HG03565 (cell line): Measurements from ENCODE around the gene C2CD2.
"Not testable (repeated sequence)": the region's sequence is repeated elsewhere in the genome, so short reads cannot be mapped to it uniquely, and the experiment has no call there.

Experiments
- ATAC-seq: cut with Tn5 transposase; IDR thresholded peaks from one replicate; pipeline ENCODE4 v1.9.1; 2021; ENCODE audit warnings: mild to moderate bottlenecking, moderate library complexity; ENCODE audit not compliant: unreplicated experiment

C2CD2 gene

DNA sequence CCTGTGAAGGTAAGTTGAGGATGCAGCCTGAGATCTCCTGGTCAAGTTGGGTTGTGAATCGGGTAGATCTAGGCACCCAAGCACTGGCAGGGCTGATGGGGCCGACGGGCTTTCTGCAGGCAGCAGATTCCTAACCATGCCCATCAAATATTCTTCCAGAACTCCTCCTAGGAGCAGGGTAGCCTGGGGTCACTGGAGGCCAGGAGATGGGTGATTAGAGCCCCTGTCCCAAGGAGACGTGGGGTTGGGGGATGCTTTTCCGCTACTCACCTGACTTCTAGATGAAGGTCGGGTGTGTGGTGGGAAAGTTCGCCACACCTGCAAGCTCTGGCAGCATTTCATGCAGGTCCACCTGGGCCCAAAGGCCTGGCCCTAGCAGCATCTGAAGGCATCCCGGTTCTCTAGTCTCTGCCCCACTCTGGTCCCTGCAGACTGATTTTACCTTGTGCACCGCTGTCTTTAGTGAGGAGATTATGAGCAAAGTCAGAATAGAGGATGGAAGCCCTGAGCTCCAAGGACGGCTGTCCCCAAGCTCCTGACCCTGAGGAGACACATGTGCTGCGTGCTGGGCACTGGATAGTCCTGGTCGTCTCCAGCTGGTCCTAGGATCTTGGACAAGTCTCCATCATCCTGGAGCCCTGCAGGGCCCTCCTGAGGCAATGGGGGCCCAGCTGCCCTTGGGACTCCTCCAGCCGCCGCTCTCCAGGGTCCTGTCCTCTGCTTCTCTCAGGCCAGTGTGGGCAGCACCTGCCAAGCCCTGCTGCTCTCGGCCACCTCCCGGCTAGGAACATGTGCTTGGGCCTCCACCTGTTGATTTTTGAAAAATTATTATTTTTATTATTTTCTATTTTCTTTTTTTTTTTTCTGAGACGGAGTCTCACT, 21.8 kb upstream of the C2CD2 start:
- no peak for ATAC-seq

DNA sequence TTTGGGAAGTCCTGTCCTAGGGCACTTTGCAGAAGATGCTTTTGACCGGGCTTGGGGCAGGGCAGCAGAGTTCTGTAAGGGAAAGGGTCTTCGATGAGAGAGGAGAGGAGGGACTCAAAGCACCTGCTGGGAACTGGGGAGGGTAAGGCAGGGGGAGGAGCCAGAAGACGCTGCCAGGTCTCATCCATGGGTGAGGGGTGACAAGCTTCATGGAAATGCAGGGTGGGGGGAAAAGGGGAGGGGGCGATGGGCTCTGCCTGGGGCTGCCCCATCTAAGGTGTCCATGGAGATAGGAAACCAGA, 20.9 kb upstream of the C2CD2 start:
- ATAC-seq: no peak

DNA sequence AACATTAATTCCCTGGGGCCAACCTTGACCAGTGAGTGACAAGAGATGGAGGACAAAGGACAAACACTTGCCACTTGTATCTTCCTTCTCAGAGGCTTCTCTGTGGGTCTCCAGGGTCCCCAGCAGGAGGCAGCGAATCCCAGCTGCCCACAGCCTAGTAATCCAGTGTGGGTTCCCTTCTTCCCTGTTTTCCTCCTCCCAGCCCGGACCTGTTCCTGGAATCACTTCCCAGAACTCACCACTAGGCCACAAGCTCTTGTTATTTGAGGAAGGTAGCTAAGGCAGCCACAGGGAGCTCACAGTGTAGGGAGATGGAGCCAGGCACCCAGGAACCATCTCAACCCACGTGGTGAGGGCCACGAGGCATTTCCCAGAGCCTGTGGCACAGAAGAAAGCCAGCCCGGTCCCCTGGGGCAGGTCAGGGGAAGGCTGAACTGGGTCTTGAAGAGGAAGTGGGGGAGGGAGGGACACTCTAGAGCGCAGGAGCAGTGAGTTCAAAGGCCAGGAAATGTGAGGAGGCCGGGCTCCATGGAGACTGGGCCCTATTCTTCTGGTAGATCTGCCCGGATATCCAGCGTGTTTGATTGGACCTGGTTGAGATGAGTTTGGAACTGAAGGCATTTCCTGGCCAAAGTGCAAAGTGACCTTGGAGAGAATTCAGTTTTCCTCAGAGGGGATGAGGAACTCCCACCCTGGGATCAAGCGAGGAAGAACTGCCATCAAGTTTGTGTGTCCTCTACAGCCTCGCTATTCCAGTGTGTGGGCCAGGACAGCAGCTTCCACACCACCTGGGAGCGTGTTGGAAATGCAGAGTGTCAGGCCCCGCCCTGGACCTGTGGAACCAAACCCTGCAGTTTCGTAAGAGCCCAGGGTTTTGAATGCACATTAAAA, 20.3 kb upstream of the C2CD2 start:
- ATAC-seq: no peak

DNA sequence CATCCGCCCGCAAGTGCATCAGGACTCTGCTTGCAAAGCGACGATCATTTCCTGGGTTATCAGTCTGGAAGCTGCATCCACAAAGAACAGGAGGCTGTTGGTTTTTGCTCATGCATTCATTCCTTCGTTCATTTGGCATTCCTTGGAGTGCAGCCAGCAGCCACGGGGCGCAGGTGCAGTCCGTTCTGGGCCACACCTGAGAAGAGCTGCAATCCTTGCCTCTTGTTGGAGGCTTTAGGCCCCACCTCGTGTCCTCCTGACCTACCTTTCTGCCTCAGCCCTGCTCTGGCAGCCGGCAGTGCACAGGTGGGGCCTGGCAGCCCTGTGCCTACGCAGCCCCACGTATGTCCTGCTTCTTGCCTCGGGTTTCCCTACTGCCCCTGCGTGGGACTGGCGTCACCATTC, 19.6 kb upstream of the C2CD2 start:
- no peak for ATAC-seq

DNA sequence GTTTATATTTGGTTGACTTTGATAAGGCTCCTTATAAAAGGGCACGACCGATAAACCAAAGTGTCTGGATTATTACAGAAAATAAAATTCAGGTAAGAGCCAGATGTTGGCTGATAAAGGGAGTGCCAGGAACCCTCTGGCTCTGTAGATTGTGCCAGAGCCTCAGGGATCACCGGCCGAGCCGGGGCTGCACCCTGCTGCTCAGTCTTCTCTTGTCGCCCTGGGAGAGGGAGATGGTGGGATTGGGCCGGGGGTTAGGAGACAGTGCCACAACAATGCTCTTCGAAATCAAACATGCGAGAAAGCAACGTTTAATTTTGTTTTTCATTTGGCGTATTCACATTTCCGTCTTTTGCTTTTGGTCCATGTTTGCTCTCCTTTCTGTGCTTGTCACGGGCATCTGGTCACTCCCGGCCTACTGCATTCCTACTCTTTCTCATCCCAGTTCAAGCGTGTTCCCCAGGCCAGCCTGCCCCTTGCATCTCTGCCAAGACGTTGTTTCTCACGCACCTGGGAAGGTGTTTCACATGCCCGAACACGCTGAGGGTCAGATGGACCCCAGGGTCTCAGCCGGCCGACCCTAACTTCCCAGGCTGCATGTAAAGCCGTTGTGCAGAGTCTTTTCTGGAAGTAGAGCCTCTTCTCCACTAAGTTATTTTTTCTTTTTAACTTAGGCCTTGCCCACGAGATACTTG, 18.8 kb upstream of the C2CD2 start:
- no peak for ATAC-seq

DNA sequence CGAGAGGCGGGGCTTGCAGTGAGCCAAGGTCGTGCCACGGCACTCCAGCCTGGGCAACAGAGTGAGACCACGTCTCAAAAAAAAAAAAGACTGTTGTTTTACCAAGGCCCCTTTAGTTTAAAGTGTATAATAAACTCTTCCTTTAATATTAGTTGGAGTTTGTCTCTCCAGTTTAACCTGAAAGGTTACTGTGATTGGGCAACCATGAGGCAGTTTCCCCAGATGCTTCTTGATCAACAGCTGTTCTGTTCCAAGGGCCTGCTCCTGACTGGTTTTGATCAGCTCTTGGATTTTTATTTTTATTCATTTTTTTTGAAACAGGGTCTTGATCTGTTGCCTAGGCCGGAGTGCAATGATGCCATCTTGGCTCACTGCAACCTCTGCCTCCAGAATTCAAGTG, 18.1 kb upstream of the C2CD2 start:
- ATAC-seq: no peak

DNA sequence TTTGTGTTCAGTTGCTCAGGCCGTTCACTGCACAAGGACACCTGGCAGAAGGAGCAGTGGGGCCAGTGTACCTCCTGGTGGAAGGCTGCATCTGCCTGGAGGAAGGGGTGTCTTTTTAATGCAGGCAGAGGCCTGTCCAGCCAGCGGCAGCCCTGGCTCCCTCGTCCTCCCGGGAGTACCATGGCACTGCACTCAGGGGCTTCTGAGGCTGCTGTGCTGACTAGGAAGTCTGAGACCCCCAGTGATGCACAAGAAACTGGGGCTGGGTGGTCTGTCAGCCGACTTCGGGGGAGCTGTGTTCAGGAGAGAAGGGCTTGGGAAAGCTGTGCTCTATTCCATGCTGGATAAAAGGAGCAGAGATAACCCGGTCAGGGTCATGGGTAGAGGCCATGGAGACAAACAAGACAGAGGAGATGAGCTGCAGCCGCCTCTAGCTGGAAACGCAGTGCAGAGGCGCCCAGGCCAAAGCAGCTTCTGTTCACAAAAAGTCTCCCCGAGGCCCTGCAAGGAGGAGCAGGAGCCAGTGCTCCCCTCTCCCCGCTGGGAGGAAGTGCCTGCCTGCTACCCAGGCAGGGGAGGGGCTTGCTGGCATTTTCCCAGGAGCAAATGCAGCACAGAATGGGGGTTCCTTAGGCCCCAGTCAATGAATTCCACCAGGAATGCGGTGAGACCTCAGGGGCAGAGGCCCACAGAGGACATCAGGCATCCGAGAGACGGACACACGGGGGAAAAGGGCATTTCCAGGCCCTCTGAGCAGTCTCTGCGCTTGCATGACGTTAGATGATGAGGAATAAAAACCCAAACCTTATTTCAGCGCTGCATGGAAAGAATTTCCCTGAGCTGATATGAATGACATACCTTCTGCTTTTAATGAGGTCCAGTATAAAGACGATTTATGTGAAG, 17.2 kb upstream of the C2CD2 start:
- ATAC-seq: no peak

DNA sequence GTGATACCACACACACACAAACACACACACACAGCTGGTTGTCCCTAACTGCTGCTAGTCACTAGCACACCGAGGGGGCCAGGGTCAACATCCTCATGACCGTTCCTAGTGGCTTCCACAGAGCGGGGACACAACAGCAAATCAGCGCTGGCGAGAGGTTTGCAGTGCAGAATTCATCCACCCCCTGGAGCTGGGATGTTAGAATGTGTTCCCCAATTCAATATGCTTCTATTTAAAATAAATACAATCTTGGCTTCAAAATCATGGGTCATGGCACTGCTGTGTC, 16.2 kb upstream of the C2CD2 start:
- ATAC-seq: no peak

DNA sequence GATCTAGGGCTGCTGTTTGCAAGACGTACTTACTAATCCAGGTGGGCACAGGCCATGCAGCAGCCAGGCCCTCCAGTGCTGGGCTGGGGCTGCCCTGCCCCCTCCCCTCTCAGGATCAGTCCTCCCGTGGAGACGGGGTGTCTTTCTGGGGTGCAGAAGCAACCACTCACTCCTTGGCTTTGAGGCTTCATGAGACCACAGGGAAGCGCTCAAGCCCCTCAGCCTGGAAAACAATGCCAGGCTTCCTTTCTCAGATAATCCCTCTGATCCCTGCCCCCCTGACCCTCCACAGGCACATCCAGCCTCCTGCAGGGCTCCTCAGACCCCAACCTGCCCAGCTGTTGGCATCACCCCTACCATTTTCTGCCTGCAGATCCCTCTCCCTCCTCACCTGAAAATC, 13.9 kb upstream of the C2CD2 start:
- ATAC-seq: no peak

DNA sequence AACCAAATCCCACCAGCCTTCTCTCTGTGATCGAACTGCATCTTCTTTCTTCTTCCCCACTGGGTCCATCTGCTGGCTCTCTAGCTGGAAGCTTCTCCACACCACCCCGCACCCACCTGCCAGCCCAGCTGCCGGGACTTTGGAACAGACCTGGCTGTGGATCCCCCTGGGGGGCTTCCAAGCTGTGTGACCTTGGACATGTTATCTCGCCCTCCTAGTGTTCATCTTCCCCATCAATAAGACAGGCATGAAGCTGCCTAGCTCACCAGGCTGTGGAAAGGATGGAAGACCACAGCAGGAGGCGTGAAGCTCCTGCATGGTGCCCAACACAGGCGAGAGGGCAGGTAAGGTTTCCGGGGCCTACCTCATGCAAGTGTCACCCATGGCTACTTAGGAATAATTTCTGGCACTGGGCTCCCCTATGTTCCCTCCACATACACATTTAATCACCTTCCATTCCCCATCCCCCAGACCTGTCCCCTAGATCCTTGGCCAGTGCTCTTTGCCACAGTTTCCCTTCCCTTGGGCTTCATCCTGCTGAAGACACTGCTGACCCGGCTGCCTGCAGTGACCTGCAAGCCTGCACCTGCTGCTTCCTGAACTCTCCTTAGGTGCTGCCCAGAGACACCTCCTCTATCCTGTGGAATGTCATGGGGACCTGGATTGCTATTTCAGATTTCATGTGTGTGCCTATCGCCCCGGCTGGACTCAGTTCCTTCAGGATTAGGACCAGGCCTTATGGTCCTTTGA, 13.2 kb upstream of the C2CD2 start:
- no peak for ATAC-seq

DNA sequence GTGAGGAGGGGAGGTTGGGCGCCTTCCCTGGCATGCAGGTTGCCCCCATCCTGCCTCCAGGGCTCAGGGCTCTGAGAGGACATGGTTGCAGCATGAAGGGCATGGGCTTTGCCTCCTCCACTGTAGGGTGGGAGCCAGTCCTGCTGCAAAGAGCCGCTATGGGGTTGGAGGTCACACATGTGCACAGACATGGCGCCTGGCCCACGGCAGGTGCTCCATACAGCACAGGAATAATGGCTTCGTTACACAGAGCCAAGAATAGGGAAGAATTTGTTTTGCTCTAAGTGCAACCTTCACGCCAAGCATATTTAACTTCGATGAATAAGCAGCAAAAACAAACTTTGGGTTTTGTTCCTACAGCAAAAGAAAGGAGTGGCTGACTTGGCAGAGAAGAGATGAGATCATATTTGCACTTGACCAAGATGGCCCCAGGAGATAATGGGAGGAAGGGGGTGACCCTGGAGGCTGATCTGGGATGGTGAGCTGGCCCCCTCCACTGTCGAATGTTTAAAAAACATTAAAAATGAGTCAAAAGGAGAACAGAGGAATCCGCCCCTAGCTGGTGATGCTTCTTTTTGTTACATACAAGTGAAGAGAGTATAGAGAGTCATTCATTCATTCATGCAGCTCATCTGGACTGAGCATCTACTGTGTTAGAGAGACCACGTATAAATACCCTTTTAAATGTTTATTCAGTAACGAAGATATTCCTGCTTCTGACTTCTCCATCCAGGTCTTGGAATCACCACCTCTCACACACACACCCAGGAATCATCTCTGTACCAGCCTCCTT, 12.4 kb upstream of the C2CD2 start:
- ATAC-seq: no peak

DNA sequence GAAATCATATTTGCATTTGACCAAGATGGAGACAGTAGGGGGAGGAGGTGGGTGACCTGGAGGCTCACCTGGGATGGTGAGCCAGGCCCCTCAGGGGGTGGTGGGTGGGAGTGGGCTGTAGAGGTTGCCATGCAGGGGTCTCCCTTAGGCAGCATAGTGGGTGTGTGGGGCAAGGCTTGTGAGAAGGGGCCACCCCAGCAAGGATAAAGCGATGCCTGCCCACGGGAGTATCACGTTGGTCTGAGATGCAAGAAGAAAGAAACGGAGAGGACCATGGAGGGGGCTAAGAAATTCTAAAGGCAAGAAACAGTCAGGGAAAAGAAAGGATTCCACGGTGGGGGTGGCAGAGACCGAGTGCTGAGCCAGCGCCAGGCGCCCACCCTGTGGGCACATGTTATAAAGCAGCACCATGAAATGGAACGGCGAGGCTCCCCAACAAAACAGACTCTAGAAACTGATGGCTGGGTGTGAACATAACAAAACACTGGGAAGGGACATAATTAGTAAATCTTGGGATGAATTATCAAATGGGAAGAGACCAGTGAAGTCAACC, 11.7 kb upstream of the C2CD2 start:
- no peak for ATAC-seq

DNA sequence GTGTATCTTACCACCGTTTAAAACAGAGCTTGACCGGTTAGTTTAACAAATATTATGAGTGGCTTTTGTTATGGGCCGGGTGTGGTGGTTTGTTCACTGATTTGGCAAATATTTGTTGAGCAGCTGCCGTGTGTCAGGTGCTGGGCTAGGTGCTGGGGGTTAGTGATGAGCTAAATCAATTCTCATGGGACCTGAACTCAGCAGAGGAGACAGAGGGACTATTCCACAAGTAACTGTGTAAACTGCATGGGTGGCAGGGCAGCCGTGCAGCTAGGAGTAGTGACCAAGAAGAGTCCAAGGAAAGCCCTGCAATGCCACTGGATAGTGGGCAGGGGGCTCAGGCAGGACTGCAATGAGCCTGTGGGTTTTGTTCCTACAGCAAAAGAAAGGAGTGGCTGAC, 11.2 kb upstream of the C2CD2 start:
- ATAC-seq: no peak

DNA sequence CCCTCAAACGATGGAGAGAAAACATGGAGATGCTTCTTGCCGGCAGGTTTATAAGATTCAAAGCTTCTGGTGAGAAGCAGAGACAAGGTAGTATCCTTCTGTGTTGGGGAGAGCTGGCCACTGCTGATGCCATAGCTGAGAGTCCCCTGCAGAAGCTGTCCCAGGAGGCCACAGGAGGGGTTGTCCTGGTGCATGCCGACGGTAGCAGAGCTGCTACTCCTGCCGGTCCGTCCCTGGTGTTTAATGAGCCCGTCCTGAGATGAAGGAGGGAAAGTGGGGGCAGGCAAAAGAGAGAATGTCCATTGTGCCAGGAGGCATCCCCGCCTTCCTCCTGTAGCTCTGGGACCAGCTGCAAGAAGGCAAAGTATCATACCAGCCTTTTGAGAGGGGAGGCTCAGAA, 10.4 kb upstream of the C2CD2 start:
- no peak for ATAC-seq

DNA sequence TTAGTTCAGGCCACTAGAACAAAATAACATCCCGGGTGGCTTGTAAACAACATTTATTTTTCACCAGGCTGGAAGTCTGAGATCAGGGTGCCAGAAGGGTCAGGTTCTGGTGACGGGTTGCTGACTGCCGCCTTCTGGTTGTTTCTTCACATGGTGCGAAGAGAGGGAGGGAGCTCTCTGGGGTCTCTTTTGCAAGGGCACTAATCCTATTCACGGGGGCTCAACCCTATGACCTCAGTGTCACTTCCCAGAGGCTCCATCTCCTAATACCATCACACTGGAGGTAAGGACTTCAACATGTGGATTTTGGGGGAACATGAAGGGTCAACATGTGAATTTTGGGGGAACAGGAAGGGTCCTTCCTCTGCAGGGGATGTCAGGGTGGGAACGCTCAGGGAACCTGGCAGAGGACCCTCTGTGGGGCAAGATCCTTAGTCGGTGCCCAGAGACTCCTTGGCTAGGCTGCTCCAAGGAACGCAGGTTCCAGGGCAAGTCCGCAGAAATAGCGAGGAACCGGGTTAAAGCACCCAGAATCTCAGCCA, 8.7 kb upstream of the C2CD2 start:
- ATAC-seq: no peak

DNA sequence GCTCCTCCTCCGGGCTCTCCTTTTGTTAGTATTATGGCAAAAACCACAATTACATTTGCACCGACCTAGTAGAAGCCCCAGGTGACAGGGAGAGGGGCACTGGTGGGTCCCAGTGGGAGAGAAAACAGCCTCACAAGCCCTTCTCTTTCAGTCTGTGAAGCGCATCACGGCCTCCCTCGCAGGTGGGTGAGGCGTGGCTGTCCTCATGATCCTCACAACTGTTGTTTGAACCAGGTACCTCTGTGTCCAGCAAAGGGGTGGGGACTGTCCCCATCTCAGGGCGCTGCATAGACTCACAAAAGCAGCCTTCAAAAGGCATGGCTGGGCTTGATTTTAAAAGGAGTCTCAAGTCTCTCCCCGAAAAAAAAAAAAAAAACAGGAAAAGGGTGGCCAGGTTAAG, 7.9 kb upstream of the C2CD2 start:
- ATAC-seq: no peak

DNA sequence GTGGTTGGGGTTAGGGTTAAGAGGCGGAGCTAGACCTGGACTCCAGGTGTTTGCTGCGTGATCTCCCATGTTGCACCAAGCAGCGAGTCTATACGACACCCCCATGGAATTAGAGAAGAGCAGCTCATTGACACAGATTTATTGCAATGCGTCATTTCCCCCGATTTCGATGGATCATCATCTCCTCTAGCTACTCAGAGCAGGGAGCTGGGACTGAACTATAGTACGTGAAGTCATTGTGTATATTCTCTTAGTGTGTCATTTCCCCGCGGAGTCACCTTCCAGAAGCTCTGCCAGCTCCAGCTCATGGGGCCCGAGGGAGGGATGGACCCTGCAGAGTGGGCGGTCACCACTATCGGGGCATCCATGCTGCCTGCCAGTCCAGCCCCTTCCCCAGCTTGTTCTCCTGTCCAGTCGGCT, 7.5 kb upstream of the C2CD2 start:
- no peak for ATAC-seq

DNA sequence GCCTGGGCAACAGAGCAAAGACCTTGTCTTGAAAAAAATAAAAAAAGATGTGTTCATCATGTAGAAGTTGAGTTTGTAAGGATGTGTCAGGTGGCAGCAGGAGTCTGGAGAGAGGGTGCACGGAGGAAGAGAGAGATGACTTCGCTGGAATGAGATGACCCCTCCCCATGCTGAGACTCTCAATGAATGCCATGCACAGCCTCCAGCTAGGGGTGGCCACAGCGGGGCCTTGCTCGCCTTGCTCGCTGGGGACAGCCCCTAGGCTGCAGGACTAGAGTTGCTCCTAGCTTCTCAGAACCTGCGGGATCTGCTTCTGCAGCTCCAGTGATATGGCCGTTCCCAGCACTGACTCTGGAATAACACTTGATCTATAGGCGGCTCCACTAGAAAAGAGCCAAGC, 6.6 kb upstream of the C2CD2 start:
- no peak for ATAC-seq

DNA sequence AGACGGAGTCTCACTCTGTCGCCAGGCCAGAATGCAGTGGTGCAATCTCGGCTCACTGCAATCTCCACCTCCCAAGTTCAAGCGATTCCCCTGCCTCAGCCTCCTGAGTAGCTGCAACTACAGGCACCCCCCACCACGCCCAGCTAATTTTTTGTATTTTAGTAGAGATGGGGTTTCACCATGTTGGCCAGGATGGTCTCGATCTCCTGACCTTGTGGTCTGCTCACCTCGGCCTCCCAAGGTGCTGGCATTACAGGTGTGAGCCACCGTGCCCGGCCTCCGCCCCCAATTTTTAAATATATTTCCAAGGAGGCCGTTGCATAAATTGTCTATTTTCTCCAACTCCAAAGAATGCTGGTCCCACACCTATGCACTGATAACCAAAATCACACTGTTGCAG, 5.9 kb upstream of the C2CD2 start:
- ATAC-seq: not testable (repeated sequence)
